Measurements from ENCODE around the gene OR52E6. TPM values are rescaled to one million over a fixed set of nuclear protein-coding genes. Genes with fewer than 3 reads are reported as not detected.

OR52E6 gene
- total RNA-seq, 1 donor from 2014 or later = not detected

DNA sequence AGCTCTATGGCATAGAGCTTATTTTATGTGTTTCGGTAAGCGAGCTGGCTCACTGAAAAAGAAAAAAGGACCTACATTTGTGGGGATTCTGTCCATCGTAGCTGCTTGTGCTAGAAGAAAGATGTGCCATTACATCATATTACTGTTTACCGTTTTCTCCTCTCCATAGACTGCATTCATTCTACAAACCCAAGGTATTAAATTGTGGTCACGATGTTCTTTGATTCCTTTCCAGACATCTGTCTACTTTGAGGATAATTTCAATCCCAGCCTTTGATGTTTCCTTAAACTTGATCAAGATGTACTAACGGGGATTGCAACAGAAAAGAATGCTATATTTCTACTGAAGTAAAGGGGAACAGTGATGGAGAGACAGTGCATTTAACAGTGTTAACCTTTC, 45.2 kb downstream of the OR52E6 start:
- no peak for DNase-seq

DNA sequence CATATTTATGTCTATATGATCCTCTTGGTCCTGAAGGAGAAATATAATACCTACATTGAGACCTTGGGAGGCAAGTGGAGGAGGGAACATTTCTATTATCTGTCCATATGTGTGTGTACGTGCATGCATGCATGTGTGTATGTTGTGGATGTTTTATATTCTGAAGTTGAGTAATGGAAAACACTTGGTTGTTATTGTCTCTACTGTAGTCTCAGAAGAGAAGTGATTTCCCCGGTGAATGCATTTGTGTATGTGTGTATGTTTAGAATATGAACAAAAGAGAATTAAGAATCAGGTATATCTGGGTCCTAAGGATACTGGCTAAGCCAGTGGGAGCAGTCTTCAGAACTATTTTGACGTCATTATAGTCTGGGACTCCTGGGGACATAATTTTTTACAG, 50.5 kb downstream of the OR52E6 start, which contains the start of gene OR52N1:
OR52N1 (minus strand) TSS at position 101 of the 400 bp plus-strand sequence. CDS start 2,449 bp downstream, outside the sequence.
- no peak for DNase-seq

Other genes starting within 250 kb of the OR52E6 start
- gene TRIM6, start 245.3 kb downstream of the OR52E6 start, total RNA-seq = 6.5 TPM
- 8.1 TPM for gene TRIM34, start 216.9 kb downstream of the OR52E6 start, total RNA-seq
- 16.3 TPM for gene TRIM5, start 156.8 kb downstream of the OR52E6 start, total RNA-seq
- 13.4 TPM for gene TRIM22, start 152.1 kb downstream of the OR52E6 start, total RNA-seq
- gene OR56B1, start 105.4 kb downstream of the OR52E6 start, total RNA-seq = 0.10 TPM
- gene OR52N4, start 87.7 kb downstream of the OR52E6 start, total RNA-seq = not detected
- gene OR52N5, start 58.5 kb downstream of the OR52E6 start, total RNA-seq = not detected
- gene OR52N1, start 50.6 kb downstream of the OR52E6 start, total RNA-seq = not detected
- gene OR52N2, start 33.0 kb downstream of the OR52E6 start, total RNA-seq = not detected
- gene OR52E8, start 15.8 kb upstream of the OR52E6 start, total RNA-seq = not detected
- gene OR52E4, start 38.7 kb upstream of the OR52E6 start, total RNA-seq = not detected
- not detected for gene OR52E5, start 51.3 kb upstream of the OR52E6 start, total RNA-seq
- not detected for gene OR56A3, start 100.4 kb upstream of the OR52E6 start, total RNA-seq
- gene OR56A5, start 126.6 kb upstream of the OR52E6 start, total RNA-seq = not detected
- gene OR52L1, start 145.1 kb upstream of the OR52E6 start, total RNA-seq = not detected
- gene OR56A4, start 165.0 kb upstream of the OR52E6 start, total RNA-seq = not detected
- gene OR56A1, start 188.9 kb upstream of the OR52E6 start, total RNA-seq = under 0.01 TPM